NCI-H345 treated with DMSO at 0.1 percent for 48 hours (cell line): ENCODE measurements around the gene ZP3.
"Not testable (repeated sequence)": the region's sequence is repeated elsewhere in the genome, so short reads cannot be mapped to it uniquely, and the experiment has no call there.

Source experiments
- DNase-seq: peaks from one replicate; lab custom pipeline; 2025; ENCODE audit not compliant: unreplicated experiment; lab: John Stamatoyannopoulos, UW

Gene ZP3

GRCh38 chr7:76440404-76440803, 15.7 kb downstream of the ZP3 start:
- DNase-seq = not testable (repeated sequence)

DNA sequence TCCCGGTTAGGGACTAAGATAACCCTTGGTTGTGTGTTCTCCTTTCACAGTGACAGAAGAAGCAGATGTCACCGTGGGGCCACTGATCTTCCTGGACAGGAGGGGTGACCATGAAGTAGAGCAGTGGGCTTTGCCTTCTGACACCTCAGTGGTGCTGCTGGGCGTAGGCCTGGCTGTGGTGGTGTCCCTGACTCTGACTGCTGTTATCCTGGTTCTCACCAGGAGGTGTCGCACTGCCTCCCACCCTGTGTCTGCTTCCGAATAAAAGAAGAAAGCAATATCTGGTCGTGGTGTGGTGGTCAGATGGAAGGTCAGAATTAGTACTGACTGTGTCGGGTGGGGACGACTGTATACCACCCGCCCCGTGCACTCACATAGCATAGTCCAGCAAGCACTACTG, 17.0 kb downstream of the ZP3 start:
- not testable (repeated sequence) for DNase-seq

GRCh38 chr7:76442664-76443446, 18.1 kb downstream of the ZP3 start:
- not testable (repeated sequence) for DNase-seq

GRCh38 chr7:76443846-76444245, 19.1 kb downstream of the ZP3 start:
- DNase-seq = not testable (repeated sequence)

GRCh38 chr7:76445577-76446008, 20.8 kb downstream of the ZP3 start:
- DNase-seq = not testable (repeated sequence)

DNA sequence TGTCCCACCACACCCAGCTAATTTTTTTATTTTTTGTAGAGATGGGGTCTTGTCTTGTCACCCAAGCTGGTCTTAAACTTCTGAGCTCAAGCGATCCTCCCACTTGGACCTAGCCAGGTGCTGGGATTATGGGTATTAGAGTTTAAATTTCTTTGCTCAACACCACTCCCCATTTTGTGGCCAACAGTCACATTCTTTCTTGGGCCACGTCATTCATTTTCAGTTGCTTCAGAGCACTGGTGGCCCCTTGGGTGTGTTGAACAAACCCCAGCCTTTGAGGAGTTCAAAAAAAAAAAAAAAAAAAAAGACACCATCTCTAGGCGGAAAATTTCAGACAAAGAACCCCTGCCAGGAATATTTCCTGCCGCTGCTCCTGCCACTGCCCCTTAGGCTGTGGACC, 32.3 kb downstream of the ZP3 start:
- DNase-seq = not testable (repeated sequence)

DNA sequence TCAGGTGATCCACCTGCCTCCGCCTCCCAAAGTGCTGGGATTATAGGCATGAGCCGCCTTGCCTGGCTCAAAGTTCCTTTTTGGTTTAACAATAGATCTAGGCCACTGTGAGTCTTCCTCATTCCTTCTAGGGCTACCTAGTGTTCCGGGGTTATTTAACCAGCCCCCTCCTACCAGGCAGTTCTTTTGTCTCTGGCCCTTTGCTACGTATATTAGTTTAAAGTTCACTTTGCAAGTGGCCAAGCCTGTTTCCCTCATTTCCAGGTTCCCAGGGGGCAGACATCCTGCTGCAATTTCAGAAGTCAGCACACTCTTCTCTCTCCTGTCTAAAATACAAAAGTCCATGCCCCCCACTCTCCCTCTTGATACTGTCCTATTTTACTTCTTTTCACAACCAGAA, 33.8 kb downstream of the ZP3 start:
- not testable (repeated sequence) for DNase-seq

- not testable (repeated sequence) for DNase-seq
Observed at GRCh38 chr7:76460767-76461166, 36.0 kb downstream of the ZP3 start.

DNA sequence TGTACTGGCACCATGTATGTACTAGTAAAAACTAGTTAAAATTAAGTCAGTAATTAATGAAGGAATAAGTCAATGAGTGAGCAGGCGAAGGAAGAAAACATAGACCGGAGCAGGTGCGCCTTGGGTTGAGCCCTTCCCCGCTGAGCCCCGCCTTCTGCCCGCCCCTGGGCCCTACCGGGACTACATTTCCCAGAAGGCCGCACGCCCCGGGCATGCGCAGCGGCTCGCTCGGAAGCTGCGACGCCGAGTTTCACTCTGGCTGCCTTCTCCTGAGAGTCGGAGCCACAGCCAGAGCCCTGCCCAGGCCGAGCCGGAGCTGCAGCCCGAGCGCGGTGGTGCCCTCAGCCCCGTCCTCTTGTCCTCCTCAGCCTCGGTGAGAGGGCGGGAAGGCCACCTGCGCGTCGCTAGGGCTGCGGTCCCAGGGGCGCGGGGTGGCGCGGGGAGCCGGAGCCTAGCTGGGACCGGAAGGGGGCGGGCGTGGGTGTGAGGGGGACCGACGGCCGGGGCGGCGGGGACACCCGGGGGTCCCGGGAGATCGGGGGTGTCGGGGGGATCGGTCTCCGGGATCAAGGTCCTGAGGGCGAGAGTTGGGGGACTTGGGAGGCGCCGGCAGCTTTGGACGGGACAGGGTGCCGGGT, 36.8 kb downstream of the ZP3 start, which contains the start of gene DTX2:
DTX2 (plus strand) TSS at position 246 of the 638 bp plus-strand sequence. CDS start 18,801 bp downstream, outside the sequence.
- not testable (repeated sequence) for DNase-seq

DNA sequence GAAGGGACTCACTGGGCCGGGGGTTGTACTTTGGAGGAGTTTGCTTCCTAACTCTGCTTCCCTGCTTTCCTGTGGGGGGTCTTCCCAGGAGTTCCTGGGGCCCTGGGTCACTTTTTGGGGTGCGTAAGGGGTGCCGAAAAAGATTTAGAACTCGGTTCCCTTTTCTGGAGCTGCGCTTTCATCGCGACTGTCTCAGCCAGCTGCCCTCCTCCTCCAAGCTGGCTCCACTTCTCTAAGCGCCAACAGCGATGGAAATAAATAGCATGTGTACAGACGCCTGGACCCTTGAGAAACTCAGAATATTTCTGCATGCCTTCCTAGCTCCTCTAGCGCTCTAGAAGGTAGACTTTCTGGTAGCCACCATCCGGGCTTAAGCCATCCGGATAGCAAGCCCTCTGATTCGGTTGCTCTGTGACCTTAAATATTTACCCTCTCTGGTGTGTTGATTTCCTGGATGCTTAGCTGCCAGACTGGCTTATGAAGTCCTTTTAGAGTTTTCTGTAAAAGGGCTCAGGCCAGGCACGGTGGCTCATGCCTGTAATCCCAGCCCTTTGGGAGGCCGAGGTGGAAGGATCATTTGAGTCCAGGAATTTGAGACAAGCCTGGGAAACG, 37.6 kb downstream of the ZP3 start:
- not testable (repeated sequence) for DNase-seq

GRCh38 chr7:76464959-76465358, 40.2 kb downstream of the ZP3 start:
- not testable (repeated sequence) for DNase-seq

DNA sequence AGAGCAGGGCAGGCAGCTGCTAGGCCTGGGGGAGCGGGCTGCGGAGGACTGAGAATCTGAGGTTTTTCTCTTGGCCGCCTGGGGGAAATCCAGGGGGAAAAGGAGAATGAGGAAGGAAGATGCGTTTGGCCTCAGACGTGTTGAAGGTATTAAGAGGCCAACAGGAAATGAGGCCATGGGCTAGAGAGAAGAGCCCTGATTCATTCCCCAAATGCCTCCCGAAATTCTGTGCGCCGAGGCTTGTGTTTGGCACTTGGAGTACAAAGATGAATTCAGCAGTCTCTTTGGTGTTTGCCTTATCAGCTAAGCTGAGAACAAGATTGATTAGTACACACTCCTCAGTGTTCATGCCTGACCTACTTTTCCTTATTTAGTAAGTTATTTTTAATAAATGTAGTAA, 41.2 kb downstream of the ZP3 start:
- DNase-seq = not testable (repeated sequence)

- DNase-seq = not testable (repeated sequence)
Observed at GRCh38 chr7:76467743-76468404, 43.1 kb downstream of the ZP3 start.

- not testable (repeated sequence) for DNase-seq
Observed at GRCh38 chr7:76471556-76472221, 46.9 kb downstream of the ZP3 start.

DNA sequence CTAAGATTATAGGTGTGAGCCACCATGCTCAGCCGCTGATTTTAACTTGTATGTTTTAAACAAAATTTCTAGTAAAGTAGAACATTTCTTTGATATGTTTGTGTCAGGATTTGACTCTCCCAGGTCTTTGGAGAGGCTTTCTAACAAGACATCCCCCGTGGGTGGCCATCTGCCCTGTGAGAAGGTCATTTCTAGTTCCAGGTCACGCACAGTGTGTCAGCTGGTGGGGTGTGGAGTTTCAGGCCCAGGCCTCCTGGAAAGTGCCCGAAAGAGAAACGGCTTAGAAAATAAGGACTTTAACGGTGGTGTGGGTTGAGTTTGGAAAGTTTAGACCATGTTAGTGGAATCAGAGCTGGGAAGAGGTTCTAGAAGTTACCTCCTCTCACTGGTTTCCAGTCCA, 48.3 kb downstream of the ZP3 start:
- DNase-seq = not testable (repeated sequence)

DNA sequence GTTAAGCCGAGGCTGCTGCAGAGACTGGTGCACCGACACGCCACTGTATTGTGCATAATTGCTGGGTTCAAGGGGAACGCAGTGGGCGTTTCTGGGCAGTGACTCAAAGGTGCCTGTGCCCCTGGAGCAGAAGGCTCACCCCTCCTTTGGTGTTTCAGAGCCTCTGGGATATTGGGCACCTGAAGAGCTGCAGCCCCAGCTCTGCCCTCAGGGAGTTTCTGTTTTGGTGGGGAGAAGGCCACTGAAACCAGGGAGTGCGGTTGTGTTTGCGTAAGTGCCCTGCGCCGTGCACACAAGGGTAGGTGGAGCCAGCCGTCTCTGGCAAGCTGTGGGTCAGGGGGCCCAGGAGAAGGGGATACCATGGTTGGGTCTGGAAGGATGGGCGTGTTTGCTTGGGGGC, 51.5 kb downstream of the ZP3 start:
- not testable (repeated sequence) for DNase-seq

GRCh38 chr7:76476742-76477474, 52.2 kb downstream of the ZP3 start:
- DNase-seq = not testable (repeated sequence)

DNA sequence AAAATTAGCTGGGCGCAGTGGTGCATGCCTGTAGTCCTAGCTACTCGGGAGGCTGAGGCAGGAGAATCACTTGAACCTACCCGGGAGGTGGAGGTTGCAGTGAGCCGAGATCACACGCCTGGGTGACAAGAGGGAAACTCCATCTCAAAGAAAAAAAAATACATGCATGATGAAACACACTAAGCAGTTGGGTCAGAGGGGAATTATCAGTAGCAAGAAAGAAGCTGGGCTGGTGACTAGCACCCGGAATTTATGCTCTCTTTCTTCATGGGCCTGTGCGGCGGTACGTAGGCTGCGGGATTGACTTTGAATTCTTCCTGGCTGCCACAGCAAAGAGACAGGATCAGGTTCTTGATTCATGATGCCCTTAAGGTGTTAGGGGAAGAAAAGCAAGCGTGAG, 54.9 kb downstream of the ZP3 start:
- DNase-seq = not testable (repeated sequence)

DNA sequence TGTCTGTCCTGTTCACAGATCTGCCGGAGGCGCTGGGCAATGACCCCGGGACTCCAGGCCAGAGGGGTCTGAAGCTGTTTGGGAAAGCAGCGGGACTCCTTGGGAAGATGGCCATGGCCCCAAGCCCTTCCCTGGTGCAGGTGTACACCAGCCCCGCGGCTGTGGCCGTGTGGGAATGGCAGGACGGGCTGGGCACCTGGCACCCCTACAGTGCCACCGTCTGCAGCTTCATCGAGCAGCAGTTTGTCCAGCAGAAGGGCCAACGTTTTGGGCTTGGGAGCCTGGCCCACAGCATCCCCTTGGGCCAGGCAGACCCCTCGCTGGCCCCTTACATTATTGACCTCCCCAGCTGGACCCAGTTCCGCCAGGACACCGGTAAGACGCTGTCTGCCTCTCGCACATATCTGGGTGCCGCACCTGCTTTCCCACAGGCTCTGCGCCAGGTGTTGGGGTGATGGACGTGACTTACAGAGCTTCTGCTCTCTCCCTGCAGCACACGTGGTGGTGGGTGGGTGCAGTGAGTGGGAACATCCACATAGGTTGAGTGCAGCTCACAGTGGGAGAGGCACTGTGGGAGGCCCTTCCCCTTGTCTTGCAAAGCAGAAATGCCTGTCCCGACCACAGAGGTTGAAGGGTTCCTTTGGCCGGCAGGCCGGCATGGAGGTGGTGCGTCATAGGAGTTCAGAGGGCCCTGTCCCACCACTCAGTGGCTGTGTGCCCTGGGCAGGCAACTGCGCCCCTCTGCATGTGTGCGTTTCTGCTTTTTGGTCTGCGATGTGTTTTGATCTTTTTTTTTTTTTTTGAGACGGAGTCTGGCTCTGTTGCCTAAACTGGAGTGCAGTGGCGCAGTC, 55.9 kb downstream of the ZP3 start:
- DNase-seq = not testable (repeated sequence)
